Measurements from ENCODE around the gene BMX.

DNA sequence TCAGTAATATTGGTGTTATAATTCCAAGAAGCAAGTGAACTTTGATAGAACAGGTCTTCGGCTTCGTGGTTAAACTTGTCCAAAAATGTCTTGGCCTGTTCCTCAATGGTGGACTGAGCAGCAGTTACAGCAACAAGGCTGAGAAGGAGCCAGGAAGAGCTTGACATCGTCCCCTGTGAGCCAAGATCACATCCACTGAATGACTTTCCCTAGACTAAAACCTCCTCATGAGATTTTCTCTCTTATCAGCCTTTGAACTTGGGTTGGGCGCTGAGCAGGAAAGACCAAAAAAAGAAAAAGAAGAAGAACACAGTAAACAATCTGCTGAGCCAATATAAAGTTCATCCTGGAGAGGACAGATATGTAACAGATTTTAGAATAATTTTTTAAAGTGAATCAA, 100.1 kb downstream of the BMX start, which contains the start of gene ACE2:
- TF ChIP-seq POLR2AphosphoS5 (IDR thresholded peaks at IDR 0.05; ENCODE audit: low read depth, low read length): no peak
- TF ChIP-seq POLR2A (IDR thresholded peaks at IDR 0.05; ENCODE audit: low read depth, low read length): no peak
- no peak for TF ChIP-seq TAF1 (IDR thresholded peaks at IDR 0.05; ENCODE audit: borderline replicate concordance, low read depth, low read length)
